Esophagus muscularis mucosa (tissue), 4 donors: Measurements from ENCODE around the gene HERC3. TPM values are rescaled to one million over a fixed set of nuclear protein-coding genes. Genes with fewer than 3 reads are reported as not detected.
A peak's percentile ranks its signal among the peaks of the same experiment; 100 is the strongest.

Experiments used
- DNase-seq: peaks from one replicate; pipeline ENCODE4 v3.0.0-alpha.2; 2017; ENCODE audit errors: extremely low spot score
- H3K27ac ChIP-seq, 4 donors: fragments of 200-600 bp; sonication (generic); replicated peaks in 1 of 4; 1 replicate in 3 of 4; 2 replicates in 1 of 4; pipeline ENCODE4 v1.5.1; 2016 to 2019; ENCODE audit warnings: mild to moderate bottlenecking in 1 of 4
- H3K27me3 ChIP-seq, 4 donors: fragments of 200-600 bp; sonication (generic); one replicate each; pipeline versions ENCODE4 v1.5.1 to v1.6.0; 2016 to 2019
- H3K36me3 ChIP-seq, 4 donors: fragments of 200-600 bp; sonication (generic); one replicate each; pipeline ENCODE4 v1.5.1; 2016 to 2019
- H3K4me1 ChIP-seq, 4 donors: fragments of 200-600 bp; sonication (generic); one replicate each; pipeline ENCODE4 v1.5.1; 2016 to 2019
- H3K4me3 ChIP-seq, 4 donors: fragments of 200-600 bp; sonication (generic); 1 replicate in 2 of 4; 2 replicates in 2 of 4; pipeline ENCODE4 v1.5.1; 2016 to 2019; ENCODE audit warnings: mild to moderate bottlenecking in 4 of 4, moderate library complexity in 1 of 4
- H3K9me3 ChIP-seq, 4 donors: fragments of 200-600 bp; sonication (generic); 1 replicate in 3 of 4; 2 replicates in 1 of 4; pipeline ENCODE4 v1.5.1; 2016 to 2019
- CTCF ChIP-seq, 3 experiments: fragments of 200-600 bp in 2 of 3; fragments of 450-650 bp in 1 of 3; sonication (generic) in 2 of 3; IDR thresholded peaks; one replicate each; pipeline ENCODE4 v1.5.1; 2017 to 2019; ENCODE audit warnings: antibody characterized with exemption in 3 of 3, mild to moderate bottlenecking in 2 of 3, moderate library complexity in 1 of 3
- EP300 ChIP-seq: sonication (generic); formaldehyde crosslinking; IDR thresholded peaks from one replicate; pipeline ENCODE4 v1.6.1; 2017; ENCODE audit warnings: antibody characterized with exemption
- POLR2A ChIP-seq: fragments of 450-650 bp; IDR thresholded peaks from one replicate; pipeline ENCODE4 v1.6.1; 2017; ENCODE audit warnings: antibody characterized with exemption, moderate library complexity, mild to moderate bottlenecking, low read depth
- POLR2AphosphoS5 ChIP-seq, 2 donors: sonication (generic); formaldehyde crosslinking; IDR thresholded peaks; one replicate each; pipeline ENCODE4 v1.6.1; 2017; ENCODE audit warnings: antibody characterized with exemption in 2 of 2
- WGBS: methylation state at CpG from one replicate; pipeline ENCODE4 v1.1.5; 2018; 5-methylcytosine and 5-hydroxymethylcytosine counted together
- intact Hi-C: fragments of 100-400 bp; cut with DNase I; formaldehyde crosslinking; loops from one replicate; pipeline ENCODE4 v1.15.1; 2023
- total RNA-seq, 4 donors: library from RNA; depleted of rRNA; stranded (reverse); fragments of >200 nt; gene quantifications; one replicate each; pipeline versions ENCODE4 v1.1.0 to v1.2.1, GENCODE V29; 2016

The HERC3 gene
- total RNA-seq, 4 donors from 2014 or later: 39.8 to 58.2 (median 51.2) TPM

GRCh38 chr4:88681209-88681608 lies 88.9 kb downstream of the HERC3 start:
- Histone ChIP-seq H3K27me3 (no peaks in the 10 kb centered on the region), H3K4me1 (no peaks in the 10 kb centered on the region), H3K36me3 (peaks cover 43 to 76% (median 56%) of the 10 kb centered on the region in 4 donors), H3K4me3 (no peak overlapping the region), H3K27ac (no peak overlapping the region), H3K9me3 (no peaks in the 10 kb centered on the region)
- TF ChIP-seq EP300: no peak
- TF ChIP-seq POLR2A: no peak
- TF ChIP-seq CTCF (IDR thresholded peaks at IDR 0.05): no peak
- no peak for TF ChIP-seq POLR2AphosphoS5 (IDR thresholded peaks at IDR 0.05)
- no peak for DNase-seq
- WGBS: 91% methylated on average over 5 of the region's 5 CpGs
- intact Hi-C loops: no loop called here

GRCh38 chr4:88690355-88690754 lies 98.1 kb downstream of the HERC3 start:
- TF ChIP-seq POLR2AphosphoS5 (IDR thresholded peaks at IDR 0.05): no peak
- Histone ChIP-seq H3K27me3 (no peaks in the 10 kb centered on the region), H3K27ac (no peak overlapping the region), H3K36me3 (peaks cover 14 to 61% (median 38%) of the 10 kb centered on the region in 4 donors), H3K4me3 (no peak overlapping the region), H3K9me3 (no peaks in the 10 kb centered on the region), H3K4me1 (peaks cover 0 to 4% (median 0%) of the 10 kb centered on the region in 4 donors)
- 71% methylated on average over 3 of the region's 3 CpGs for WGBS
- no peak for DNase-seq
- intact Hi-C loops: no loop called here

- TF ChIP-seq EP300: no peak
- no peak for TF ChIP-seq POLR2AphosphoS5 (IDR thresholded peaks at IDR 0.05)
- no peak for TF ChIP-seq POLR2A
- TF ChIP-seq CTCF (IDR thresholded peaks at IDR 0.05): no peak
- peaks cover 9 to 46% (median 21%) of the 10 kb centered on the region in 4 donors for H3K36me3 ChIP-seq
- no peak overlapping the region for H3K4me3 ChIP-seq
- H3K9me3 ChIP-seq: no peaks in the 10 kb centered on the region
- intact Hi-C loops: no loop called here
- 72% methylated on average over 3 of the region's 3 CpGs for WGBS
- H3K27me3 ChIP-seq: no peaks in the 10 kb centered on the region
- DNase-seq: no peak
- H3K27ac ChIP-seq: no peak overlapping the region
- H3K4me1 ChIP-seq: peaks cover 0 to 9% (median 5%) of the 10 kb centered on the region in 4 donors
Observed at GRCh38 chr4:88693792-88694191, 101.5 kb downstream of the HERC3 start.

GRCh38 chr4:88696630-88697029 lies 104.3 kb downstream of the HERC3 start:
- Histone ChIP-seq H3K4me1 (peaks cover 0 to 9% (median 5%) of the 10 kb centered on the region in 4 donors), H3K9me3 (no peaks in the 10 kb centered on the region), H3K36me3 (peaks cover 4 to 21% (median 8%) of the 10 kb centered on the region in 4 donors), H3K27me3 (no peaks in the 10 kb centered on the region), H3K27ac (peak overlapping the region; percentile 75 to 85 (median 82)), H3K4me3 (peak overlapping the region; percentile 61 to 68 (median 64))
- no peak for DNase-seq
- intact Hi-C loops: no loop called here
- WGBS: 52% methylated on average over 7 of the region's 7 CpGs
- TF ChIP-seq POLR2A (no peak), EP300 (no peak), CTCF (IDR thresholded peaks at IDR 0.05) (no peak), POLR2AphosphoS5 (IDR thresholded peaks at IDR 0.05) (peak in 1 of 2 donors; percentile 6)

- H3K27me3 ChIP-seq: no peaks in the 10 kb centered on the region
- peak overlapping the region; percentile 75 to 85 (median 82) for H3K27ac ChIP-seq
- DNase-seq: no peak
- peaks cover 0 to 9% (median 5%) of the 10 kb centered on the region in 4 donors for H3K4me1 ChIP-seq
- H3K36me3 ChIP-seq: peaks cover 5 to 26% (median 9%) of the 10 kb centered on the region in 4 donors
- no peak for TF ChIP-seq EP300
- no peak for TF ChIP-seq CTCF (IDR thresholded peaks at IDR 0.05)
- TF ChIP-seq POLR2A: no peak
- no peak for TF ChIP-seq POLR2AphosphoS5 (IDR thresholded peaks at IDR 0.05)
- intact Hi-C loops: no loop called here
- 51% methylated on average over 18 of the region's 18 CpGs for WGBS
- H3K4me3 ChIP-seq: peak overlapping the region; percentile 61 to 68 (median 64)
- no peaks in the 10 kb centered on the region for H3K9me3 ChIP-seq
Observed at GRCh38 chr4:88697141-88697540, 104.9 kb downstream of the HERC3 start.
